Left lobe of liver (tissue), 2 donors: Measurements from ENCODE around the gene TLN1. TPM values are rescaled to one million over a fixed set of nuclear protein-coding genes. Genes with fewer than 3 reads are reported as not detected.
A peak's percentile ranks its signal among the peaks of the same experiment; 100 is the strongest.

Experiments used
- ATAC-seq: fragments of 200-7000 bp; cut with Tn5 transposase; one replicate; pipeline ENCODE4 v1.9.1; 2020; ENCODE audit warnings: mild to moderate bottlenecking, moderate library complexity
- DNase-seq: peaks from one replicate; pipeline ENCODE4 v3.0.0-alpha.2; 2020; ENCODE audit warnings: low spot score
- total RNA-seq: library from RNA; stranded (reverse); gene quantifications from one replicate; pipeline ENCODE4 v1.2.1, GENCODE V29; 2021
- donor health status: DM: no; HTN: no; CAD: no; lungs with moderate emphysema.
- donor health status: DM: no; HTN: yes; CAD: no.

TLN1 gene
- total RNA-seq, 1 donor from 2014 or later = 107 TPM

GRCh38 chr9:35666045-35666444 is 66.0 kb downstream of the TLN1 start:
- no peak for DNase-seq

GRCh38 chr9:35665471-35665818 is 66.5 kb downstream of the TLN1 start:
- ATAC-seq (no peak), DNase-seq (no peak)

More at GRCh38 chr9:35666045-35666444, 66.0 kb downstream of the TLN1 start:
- ATAC-seq = no peak

DNA sequence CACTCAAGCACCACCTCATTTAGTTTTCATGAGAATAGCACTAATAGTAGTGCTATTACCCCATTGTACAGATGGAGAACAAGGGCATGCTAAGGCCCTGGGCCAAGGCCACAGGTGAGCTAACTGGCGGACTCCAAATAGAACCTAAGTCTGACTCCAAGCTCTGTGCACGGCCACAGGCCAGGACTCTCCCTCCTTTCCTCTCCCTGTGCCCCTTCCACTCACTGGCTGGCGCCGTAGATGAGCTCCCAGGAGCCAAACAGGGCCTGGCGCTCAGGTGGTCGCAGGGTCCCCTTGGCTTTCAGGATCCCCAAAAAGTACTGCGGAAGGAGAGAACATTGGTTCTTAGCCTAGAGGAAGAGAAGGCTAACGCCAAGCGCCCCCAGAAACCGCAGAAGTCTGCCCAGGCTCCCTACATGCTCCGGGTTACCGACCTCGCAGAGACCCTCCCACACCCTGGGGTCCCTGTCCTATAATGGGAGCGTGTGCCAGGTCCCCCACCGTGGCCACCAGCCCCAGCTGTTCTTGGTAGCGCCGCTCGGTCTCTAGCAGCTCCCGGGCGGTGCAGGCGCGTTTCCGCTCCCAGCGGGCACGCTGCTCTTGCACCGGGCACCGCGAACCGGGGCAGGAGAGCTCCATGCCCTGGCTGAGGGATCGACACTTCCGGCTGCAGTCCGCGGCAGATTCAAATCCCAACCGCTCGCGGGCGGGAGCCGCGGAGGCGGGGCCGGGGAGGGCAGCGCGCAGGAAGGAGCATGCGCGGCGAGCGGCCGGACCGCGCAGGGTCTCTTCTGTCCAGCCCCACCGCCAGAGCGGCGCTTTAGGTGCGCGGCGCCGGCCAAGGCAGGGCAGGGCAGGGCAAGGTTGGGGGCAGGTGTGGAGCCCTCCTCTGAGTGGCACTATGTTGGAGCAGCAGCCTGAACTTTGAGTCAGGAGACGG is 67.2 kb downstream of the TLN1 start, which contains the start of gene ARHGEF39:
ARHGEF39 (minus strand) TSS at position 665 of the 940 bp plus-strand sequence; CDS start at position 639, 26 bp downstream.
- ATAC-seq (peak; percentile 88), DNase-seq (peak; percentile 87)

DNA sequence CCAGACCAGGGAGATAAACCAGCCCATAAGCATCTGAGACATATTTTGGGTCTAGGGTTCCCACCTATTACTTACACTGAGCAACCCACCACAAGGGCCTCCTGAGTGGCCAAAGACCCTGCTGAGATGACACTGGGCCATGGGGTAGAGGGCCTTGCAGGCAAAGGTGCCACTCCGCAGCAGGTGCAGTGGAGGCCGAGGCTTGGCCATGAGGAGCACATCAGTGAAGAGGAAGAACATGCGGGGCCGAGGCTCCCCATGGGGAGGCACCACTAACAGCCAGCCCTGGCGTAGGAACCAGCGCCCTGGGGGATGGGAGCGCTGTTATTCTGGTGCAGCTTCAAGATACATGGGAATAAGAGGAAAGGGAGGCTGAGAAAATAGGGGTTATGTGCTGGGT is 69.6 kb downstream of the TLN1 start:
- DNase-seq (no peak), ATAC-seq (no peak)

DNA sequence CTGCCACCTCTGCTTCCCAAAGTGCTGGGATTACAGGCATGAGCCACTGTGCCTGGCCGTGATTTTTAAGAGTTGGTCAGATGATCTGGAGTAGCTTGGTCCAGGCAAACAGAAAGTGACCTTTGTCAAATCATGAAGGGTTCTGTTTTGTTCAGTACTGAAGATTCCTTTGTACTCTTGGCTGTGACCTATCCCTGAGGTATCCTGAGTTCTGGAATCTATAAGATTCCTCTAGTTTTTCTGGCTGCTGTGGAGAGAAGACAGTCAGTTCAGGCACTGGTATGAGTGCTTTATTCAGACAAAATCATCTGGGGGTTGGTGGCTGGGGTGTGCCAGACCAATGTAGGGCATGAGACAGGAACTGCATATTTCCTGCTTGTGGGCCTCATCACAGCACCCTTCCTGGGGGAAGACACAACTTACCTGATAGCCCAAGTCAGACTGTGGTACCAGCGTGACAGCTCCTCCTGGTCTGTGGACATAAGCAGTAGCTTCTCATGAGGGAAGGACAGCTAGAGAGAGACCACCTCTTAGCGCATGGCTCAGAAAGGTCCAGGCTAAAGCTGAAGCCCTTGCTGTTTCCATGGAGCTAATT is 70.1 kb downstream of the TLN1 start:
- ATAC-seq (no peak), DNase-seq (no peak)

DNA sequence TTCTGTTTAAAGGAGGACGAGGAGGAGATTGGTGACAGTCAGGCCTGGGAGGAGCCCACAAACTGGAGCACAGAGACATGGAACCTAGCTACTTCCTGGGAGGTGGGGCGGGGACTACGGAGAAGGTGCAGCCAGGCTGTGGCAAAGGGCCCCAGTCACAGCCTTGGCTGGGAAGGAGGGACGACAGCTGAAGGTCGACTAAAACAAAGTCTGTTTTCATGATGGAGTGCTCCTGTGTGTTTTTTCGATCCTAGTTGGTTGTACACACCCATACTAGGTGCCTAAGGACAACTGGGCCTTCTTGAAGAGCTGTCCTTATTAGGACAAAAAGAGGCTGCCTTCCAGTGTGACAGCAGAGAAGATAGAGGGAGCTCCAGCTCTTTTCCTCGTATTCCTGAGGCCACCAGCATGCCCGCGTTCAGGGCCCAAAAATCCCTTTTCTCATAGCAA is 71.0 kb downstream of the TLN1 start:
- ATAC-seq = no peak
- no peak for DNase-seq

GRCh38 chr9:35659340-35659739 is 72.7 kb downstream of the TLN1 start:
- ATAC-seq = no peak
- no peak for DNase-seq

- peak; percentile 53 for DNase-seq
- ATAC-seq = peak; percentile 9
Observed at GRCh38 chr9:35658968-35659220, 73.1 kb downstream of the TLN1 start.

GRCh38 chr9:35658137-35658967 is 73.6 kb downstream of the TLN1 start, which contains the start of gene CCDC107:
TSS of gene CCDC107 (plus strand) at chr9:35658292. CDS start at chr9:35658380, 88 bp downstream.
- ATAC-seq (peak; percentile 85), DNase-seq (peak; percentile 89)

DNA sequence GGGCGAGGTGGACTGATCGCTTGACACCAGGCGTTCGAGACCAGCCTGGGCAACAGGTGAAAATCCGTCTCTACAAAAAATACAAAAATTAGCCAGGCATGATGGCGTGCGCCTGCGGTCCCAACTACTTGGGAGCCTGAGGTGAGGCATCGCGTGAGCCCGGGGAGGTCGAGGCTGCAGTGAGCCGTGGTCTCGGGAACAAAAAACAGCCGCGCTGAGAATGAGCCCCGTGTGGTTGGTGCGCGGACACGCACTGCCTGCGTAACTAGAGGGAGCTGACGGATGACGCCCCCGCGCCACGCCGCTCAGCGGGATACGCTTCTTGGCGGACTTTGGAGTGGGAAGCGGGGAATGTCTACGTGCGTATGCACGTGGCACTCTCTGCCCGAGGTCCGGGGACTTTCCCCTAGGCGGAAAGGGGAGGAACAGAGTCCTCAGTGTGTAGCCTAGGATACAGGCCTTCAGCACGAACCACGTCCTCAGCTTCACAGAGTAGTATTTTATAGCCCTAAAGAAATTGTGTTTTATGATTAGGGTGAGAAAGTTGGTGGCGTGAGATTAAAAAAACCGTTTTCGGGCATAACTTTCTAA is 74.4 kb downstream of the TLN1 start, which contains the start of gene RMRP:
RMRP (minus strand) TSS at position 474 of the 591 bp plus-strand sequence.
- ATAC-seq (peak; percentile 86), DNase-seq (peak; percentile 99)

DNA sequence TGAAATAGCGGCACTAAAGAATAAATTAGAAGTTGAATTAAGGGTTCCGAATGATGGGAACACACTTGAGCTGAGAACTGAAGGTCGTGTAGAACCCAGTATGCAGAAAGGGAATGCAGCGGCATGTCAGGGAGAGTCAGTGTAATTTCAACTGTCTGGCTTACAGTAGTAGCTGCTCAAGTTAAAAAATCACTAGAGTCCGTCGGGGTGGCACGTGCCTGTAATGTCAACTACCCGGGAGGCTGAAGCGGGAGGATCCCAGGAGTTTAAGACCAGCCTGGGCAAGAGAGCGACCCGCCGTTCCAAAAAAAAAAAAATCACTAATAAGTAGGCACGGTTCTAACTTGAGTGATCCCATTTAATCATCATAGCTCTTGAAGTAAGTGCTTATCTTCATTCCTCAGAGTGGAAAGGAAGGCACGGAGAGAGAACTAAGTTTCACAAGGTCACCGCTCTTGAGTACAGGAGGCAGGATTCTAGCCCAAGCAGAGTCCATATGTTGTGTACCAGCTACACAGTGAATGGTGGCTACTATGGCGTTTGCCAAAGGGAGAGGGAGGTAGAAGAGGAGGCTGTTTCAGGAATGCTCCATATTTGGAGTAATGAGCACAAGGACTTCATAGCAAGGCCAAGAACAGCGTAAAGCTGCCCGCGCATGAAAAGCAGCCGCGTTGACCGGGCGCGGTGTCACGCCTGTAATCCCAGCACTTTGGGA is 75.0 kb downstream of the TLN1 start:
- DNase-seq (no peak), ATAC-seq (peak; percentile 5)

GRCh38 chr9:35656348-35656747 is 75.6 kb downstream of the TLN1 start:
- DNase-seq (no peak), ATAC-seq (no peak)

DNA sequence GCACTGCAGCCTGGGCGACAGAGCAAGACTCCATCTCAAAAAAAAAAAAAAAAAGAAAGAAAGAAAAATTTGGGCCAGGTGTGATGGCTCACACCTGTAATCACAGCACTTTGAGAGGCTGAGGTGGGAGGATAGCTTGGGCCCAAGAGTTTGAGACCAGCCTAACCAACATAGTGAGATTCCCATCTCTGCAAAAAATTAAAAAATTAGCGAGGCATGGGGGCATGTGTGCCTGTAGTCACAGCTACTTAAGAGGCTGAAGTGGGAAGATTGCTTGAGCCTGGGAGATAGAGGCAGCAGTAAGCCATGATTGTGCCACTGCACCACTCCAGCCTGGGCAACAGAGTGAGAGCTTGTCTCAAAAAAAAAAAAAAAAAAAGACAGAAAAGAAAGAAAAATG is 78.4 kb downstream of the TLN1 start:
- ATAC-seq (no peak), DNase-seq (no peak)

DNA sequence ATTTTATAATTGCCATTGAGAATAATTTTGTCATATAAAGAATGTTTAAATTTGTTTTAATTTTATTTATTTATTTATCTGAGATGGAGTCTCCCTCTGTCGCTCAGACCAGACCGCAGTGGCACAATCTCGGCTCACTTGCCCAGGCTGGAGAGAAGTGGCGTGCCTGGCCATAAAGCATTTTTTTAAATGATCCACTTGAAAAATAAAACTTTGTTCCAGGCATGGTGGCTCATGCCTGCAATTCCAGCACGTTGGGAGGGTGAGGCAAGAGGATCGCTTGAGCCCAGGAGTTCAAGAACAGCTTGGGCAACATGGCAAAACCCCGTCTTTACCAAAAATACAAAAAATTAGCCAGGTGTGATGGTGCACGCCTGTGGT is 79.2 kb downstream of the TLN1 start:
- DNase-seq (no peak), ATAC-seq (no peak)

GRCh38 chr9:35651956-35652828 is 79.8 kb downstream of the TLN1 start:
- DNase-seq (no peak), ATAC-seq (peak; percentile 7)

DNA sequence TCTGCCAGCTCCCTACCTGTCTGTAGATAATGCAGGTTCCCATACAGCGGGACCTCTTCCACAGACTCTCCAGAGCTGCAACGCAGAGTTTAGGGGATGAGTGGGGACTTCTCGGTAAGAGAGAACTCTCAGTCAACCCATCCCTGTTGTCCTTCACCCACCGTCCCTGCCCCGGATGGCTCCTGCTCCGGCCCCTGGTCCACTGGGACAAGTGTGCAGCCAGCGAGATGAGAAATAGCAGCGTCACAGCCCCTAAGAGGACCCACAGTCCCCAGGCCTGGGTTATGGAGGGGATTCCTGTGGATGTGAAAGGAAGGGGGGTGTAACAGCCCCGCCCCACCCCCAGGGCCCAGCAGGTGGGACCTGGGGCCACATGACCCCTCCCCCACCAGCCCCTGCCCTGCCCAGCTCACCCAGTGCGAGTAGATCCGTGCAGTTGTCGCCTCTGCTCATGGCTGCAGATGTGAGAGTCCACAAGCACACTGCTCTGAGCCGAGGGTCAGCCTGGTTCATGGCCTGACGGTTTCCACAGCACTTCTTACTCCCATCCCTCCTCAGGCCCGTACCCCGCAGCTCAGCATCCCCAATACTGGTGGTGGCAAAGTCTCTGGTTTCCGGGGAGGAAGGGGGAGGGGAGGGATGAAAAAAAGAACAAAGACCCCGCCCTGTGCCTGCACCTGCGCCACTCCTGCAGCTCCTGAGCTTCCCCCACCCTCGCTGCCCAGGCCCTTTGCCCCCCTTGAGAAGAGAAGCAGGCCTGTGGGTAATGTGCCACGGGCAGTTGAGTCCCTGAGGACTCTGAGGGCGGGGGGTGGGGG is 81.4 kb downstream of the TLN1 start, which contains the start of gene SIT1:
SIT1 (minus strand) TSS at position 591 of the 818 bp plus-strand sequence; CDS start at position 513, 78 bp downstream.
- DNase-seq (no peak), ATAC-seq (no peak)

- ATAC-seq (no peak), DNase-seq (no peak)
Observed at GRCh38 chr9:35649431-35650340, 82.3 kb downstream of the TLN1 start.
